Fibroblast of the conjunctiva (primary cell): Measurements from ENCODE around the gene ERCC1.

Experiments used
- DNase-seq: peaks from one replicate; pipeline ENCODE4 v3.0.0-alpha.2; 2010; ENCODE audit warnings: low read depth

The ERCC1 gene

DNA sequence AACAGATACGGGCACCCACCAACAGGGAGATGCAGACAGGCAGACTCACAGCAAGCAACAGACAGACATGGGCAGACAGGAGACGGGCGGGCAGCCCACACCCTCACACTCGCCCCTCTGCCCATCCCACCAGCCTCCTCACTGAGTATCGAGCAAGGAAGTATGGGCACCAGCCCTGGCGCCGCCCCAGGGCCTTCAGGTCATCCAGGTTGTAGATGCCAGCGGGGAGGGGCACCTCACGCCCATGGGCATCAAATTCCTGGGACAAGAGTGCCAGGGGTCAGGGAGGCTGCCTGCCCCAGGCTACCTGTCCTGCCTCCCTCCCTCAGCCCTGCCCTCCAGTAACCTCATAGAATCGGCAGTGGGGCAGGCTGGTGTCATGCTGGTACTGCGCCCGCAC, 59.0 kb downstream of the ERCC1 start:
- no peak for DNase-seq

DNA sequence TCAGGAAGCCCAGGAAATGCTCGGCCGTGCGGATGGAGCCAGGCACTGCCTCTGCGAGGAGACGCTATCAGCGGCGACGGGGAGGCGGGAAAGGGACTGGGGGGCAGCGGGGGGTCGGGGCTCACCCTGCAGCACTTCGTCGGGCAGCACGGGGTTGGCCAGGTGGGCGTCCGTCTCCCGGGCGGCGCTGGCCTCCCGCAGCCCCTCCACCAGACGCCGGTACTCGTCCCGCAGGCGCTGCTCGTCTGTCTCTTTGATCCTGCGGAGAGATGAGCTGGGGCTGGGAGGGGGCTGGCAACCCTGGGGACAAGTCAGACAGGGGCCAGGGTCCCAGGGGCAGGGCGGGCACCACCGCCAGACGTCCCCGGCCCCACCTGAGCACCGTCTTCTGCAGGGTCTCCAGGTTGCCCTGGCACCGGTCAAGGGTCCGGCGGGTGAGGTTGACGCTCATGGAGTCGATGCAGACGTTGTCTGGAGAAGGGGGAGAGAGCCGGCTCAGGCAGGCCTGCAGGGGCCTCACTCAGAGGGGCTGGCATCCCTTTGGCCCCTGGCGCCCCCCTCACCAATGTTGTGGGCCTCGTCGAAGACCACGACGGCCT, 59.8 kb downstream of the ERCC1 start:
- DNase-seq: no peak

DNA sequence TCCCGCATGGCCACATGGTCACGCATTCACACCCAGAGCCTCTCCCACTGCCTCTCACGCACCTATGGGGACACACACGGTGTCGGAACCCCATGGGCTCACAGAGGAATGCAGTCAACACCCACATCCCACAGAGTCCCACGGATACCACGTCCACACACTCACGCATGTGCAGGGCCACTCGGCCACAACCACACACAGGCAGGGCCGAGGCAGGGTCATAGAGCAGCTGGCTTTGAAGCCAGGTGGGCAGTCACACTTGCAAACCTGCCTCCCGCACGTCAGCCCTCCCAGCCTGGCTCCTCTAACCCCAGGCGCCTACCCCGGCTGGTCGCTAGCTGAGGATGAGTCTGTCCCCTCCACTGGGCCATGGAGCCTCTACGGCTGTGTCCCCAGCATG, 61.4 kb downstream of the ERCC1 start:
- no peak for DNase-seq

DNA sequence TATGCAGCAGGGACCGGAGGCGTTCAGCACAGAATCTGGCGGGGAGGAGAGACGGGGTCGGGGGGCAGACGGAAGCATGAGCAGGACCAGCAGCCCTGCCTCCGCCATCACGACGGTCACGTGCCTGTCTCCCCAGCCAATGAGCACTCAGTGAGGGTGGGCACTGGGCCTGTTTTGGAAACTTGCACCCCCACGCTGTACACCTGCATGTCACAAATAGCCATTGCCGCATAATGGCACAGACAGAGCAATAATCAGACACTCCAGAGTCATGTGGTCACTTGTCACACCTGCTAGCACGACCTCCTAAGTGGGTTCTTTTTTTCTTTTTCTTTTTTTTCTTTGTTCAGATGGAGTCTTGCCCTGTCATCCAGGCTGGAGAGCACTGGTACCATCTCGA, 62.1 kb downstream of the ERCC1 start:
- DNase-seq: no peak

DNA sequence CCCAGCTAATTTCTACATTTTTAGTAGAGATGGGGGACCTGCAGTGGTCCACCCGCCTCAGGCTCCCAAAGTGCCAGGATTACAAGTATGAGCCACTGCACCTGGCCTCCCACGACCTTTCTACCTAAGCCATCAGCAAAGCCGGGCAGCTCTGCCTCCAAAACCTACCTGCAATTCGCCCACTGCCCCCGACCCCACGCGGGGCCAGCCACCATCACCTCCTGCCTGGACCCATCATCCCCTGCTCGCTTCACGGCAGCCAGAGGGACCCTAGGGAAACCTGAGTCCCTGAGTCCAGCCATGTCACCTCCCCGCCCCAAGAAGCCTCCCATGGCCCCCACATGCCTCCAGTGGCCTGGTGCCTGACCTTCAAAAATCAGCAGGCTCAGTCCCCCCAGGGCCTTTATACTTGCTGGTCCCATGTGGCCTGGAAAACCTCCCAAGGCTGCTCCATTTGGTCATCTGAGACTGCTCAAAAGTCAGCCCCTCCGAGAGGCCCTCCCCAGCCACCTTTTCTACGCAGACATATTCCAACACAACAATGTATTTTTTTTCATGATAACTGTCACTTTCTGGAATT, 65.4 kb downstream of the ERCC1 start:
- DNase-seq: no peak

DNA sequence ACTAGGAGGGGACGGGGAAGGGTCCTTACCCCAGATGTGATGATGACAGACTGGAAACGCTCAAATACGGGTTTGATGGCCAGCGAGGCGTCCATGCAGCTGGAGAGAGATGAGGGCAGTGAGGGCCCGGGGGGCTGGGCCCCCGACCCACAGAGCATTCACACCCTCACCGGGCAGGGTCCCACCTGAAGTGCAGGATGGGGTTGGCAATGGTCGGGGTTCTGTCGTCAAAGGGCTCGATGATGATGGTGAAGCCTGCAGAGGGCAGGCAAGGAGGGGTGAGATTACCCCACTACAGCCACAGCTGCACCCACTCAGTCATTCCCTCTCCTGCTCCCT, 66.3 kb downstream of the ERCC1 start:
- DNase-seq: no peak
